Small intestine (tissue), 7 donors: Measurements from ENCODE around the gene TCL1B. TPM values are rescaled to one million over a fixed set of nuclear protein-coding genes. Genes with fewer than 3 reads are reported as not detected.
A peak's percentile ranks its signal among the peaks of the same experiment; 100 is the strongest.

Experiments used
- DNase-seq, 2 donors: peaks; one replicate each; pipeline versions ENCODE4 v3.0.0 to v3.0.0-alpha.2; 2013
- FAIRE-seq: peaks from 2 replicates; lab custom pipeline; 2012; peaks lifted over from hg19 to GRCh38; lab: Jason Lieb, UNC
- H3K27ac ChIP-seq, 3 donors: one replicate each; pipeline ENCODE4 v1.5.1; 2013; ENCODE audit warnings: low read length in 2 of 3, mild to moderate bottlenecking in 2 of 3, control low read depth in 1 of 3, inconsistent platforms in 1 of 3, low read depth in 1 of 3, moderate library complexity in 1 of 3
- H3K27me3 ChIP-seq, 3 donors: one replicate each; pipeline ENCODE4 v1.6.1; 2013; ENCODE audit warnings: low read length in 3 of 3, inconsistent platforms in 1 of 3; ENCODE audit not compliant: control insufficient read depth in 3 of 3, insufficient read depth in 3 of 3
- H3K36me3 ChIP-seq, 3 donors: one replicate each; pipeline ENCODE4 v1.6.1; 2013; ENCODE audit warnings: low read length in 3 of 3, inconsistent platforms in 1 of 3, low read depth in 1 of 3, mild to moderate bottlenecking in 1 of 3, moderate library complexity in 1 of 3; ENCODE audit not compliant: control insufficient read depth in 3 of 3, insufficient read depth in 2 of 3
- H3K4me1 ChIP-seq, 3 donors: one replicate each; pipeline ENCODE4 v1.6.1; 2013; ENCODE audit warnings: low read length in 2 of 3, inconsistent platforms in 1 of 3, low read depth in 1 of 3, mild to moderate bottlenecking in 1 of 3, moderate library complexity in 1 of 3; ENCODE audit not compliant: control insufficient read depth in 3 of 3, insufficient read depth in 2 of 3
- H3K4me3 ChIP-seq, 3 donors: one replicate each; pipeline ENCODE4 v1.5.1; 2013; ENCODE audit warnings: low read length in 3 of 3, control low read depth in 1 of 3, inconsistent platforms in 1 of 3, low read depth in 1 of 3, mild to moderate bottlenecking in 1 of 3, moderate library complexity in 1 of 3
- H3K9me3 ChIP-seq, 2 donors: one replicate each; pipeline ENCODE4 v1.6.1; 2013; ENCODE audit warnings: low read depth in 1 of 2, low read length in 1 of 2; ENCODE audit not compliant: control insufficient read depth in 2 of 2, insufficient read depth in 1 of 2
- WGBS, 3 donors: extraction: QIAGEN DNeasy Blood & Tissue Kit; methylation state at CpG; one replicate each; pipeline ENCODE4 v1.1.7; 2013; 5-methylcytosine and 5-hydroxymethylcytosine counted together
- polyA plus RNA-seq, 4 donors: library from polyadenylated mRNA; stranded (reverse) in 3 of 4; unstranded in 1 of 4; fragments of 200-250 nt in 3 of 4; fragments of 120-200 nt in 1 of 4; gene quantifications; one replicate each; pipeline versions ENCODE4 v1.2.1 to v1.2.3, GENCODE V29; 2013
- donor health status: healthy with polysubstance abuse.
- donor health status: control.
- donor health status: control.
- donor health status: Bipolar disorder and iron deficiency.
- donor health status: healthy.

TCL1B gene
- polyA plus RNA-seq, 4 donors, result 0.06 TPM; not detected in 3

DNA sequence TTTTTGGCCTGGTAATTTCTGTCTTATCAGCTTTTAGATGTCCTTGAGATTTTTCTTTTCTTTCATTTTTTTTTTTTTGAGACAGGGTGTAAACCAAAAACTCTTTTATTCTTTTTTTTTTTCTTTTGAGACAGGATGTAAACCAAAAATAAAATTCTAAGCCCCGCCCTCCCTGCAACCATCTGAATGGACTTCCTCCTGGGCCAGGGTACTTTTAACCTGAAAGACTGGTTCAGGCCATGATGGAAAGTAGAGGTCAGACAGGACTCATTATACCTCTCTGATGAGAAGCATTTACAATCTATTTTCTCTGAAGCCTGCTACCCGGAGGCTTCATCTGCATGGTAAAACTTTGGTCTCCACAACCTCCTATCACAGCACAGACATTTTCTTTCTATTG lies 33.5 kb upstream of the TCL1B start:
- Histone ChIP-seq H3K4me3 (no peak overlapping the region), H3K4me1 (no peaks in the 10 kb centered on the region), H3K27ac (no peak overlapping the region), H3K27me3 (no peaks in the 10 kb centered on the region), H3K36me3 (no peaks in the 10 kb centered on the region), H3K9me3 (no peaks in the 10 kb centered on the region)
- WGBS, 3 donors, result 53 to 73% (median 58%) methylated on average over 2 of the region's 2 CpGs
- DNase-seq (no peak), FAIRE-seq (no peak)

- 33 to 65% (median 43%) methylated on average over 1 of the region's 1 CpG for WGBS, 3 donors
- H3K36me3 ChIP-seq, result no peaks in the 10 kb centered on the region
- H3K27me3 ChIP-seq, result peaks cover 0 to 3% (median 1%) of the 10 kb centered on the region in 3 donors
- FAIRE-seq (no peak), DNase-seq (no peak)
- no peak overlapping the region for H3K4me3 ChIP-seq
- H3K27ac ChIP-seq, result no peak overlapping the region
- H3K9me3 ChIP-seq, result no peaks in the 10 kb centered on the region
- H3K4me1 ChIP-seq, result no peaks in the 10 kb centered on the region
Measured at GRCh38 chr14:95655461-95655860, 30.8 kb upstream of the TCL1B start.

- WGBS, 3 donors, result 75 to 79% (median 78%) methylated on average over 5 of the region's 5 CpGs
- H3K4me3 ChIP-seq, result no peak overlapping the region
- peaks cover 0 to 6% (median 1%) of the 10 kb centered on the region in 3 donors for H3K27me3 ChIP-seq
- DNase-seq (no peak), FAIRE-seq (no peak)
- H3K4me1 ChIP-seq, result no peaks in the 10 kb centered on the region
- H3K27ac ChIP-seq, result no peak overlapping the region
- no peaks in the 10 kb centered on the region for H3K36me3 ChIP-seq
- H3K9me3 ChIP-seq, result no peaks in the 10 kb centered on the region
Measured at GRCh38 chr14:95656634-95657033, 29.6 kb upstream of the TCL1B start.

DNA sequence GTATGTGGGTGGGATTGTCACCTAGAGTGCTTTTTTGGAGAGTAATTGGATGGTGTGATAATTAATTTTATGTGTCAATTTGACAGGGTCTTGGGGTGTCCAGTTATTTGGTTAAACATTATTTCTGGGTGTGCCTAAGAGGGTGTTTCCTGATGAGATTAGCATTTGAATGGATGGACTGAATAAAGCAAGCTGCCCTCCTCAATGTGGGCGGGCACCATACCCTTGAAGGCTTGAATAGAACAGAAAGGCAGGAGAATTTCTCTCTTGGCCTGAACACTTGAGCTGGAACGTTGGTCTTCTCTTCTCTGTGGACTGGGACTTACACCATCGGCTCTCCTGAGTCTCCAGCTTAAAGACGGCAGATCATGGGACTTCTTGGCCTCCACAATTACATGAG lies 28.8 kb upstream of the TCL1B start:
- Histone ChIP-seq H3K27ac (no peak overlapping the region), H3K9me3 (no peaks in the 10 kb centered on the region), H3K27me3 (peaks cover 0 to 6% (median 1%) of the 10 kb centered on the region in 3 donors), H3K4me1 (no peaks in the 10 kb centered on the region), H3K36me3 (no peaks in the 10 kb centered on the region), H3K4me3 (no peak overlapping the region)
- WGBS, 3 donors, result 57 to 75% (median 71%) methylated on average over 4 of the region's 4 CpGs
- DNase-seq, result no peak
- no peak for FAIRE-seq

- H3K36me3 ChIP-seq, result no peaks in the 10 kb centered on the region
- H3K4me3 ChIP-seq, result no peak overlapping the region
- WGBS, 3 donors, result 48 to 63% (median 56%) methylated on average over 7 of the region's 7 CpGs
- H3K27ac ChIP-seq, result no peak overlapping the region
- DNase-seq, result no peak
- FAIRE-seq, result no peak
- H3K9me3 ChIP-seq, result no peaks in the 10 kb centered on the region
- peaks cover 0 to 6% (median 1%) of the 10 kb centered on the region in 3 donors for H3K27me3 ChIP-seq
- H3K4me1 ChIP-seq, result peaks cover 0 to 2% (median 0%) of the 10 kb centered on the region in 3 donors
Measured at GRCh38 chr14:95659293-95659989, 26.8 kb upstream of the TCL1B start.

DNA sequence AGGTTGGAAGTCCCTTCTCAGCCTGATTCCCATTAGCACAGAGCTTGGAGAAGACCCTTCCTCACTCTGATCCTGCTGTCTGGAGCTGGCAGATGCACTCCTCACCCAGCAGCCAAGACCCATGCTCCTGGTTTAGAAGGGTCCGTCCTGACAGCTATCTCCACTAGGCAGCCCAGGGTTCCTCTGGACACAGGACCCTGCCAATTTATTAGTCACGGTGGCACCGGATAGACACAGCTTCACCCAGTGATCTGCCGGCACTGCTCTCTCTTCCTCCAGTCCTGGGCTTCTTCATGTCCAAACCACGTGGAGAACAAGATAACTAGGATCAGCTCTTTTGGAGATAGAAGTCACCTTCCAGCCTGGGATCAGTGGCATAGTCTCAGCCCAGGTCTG lies 26.2 kb upstream of the TCL1B start:
- no peak for FAIRE-seq
- Histone ChIP-seq H3K27ac (no peak overlapping the region), H3K9me3 (no peaks in the 10 kb centered on the region), H3K4me3 (no peak overlapping the region), H3K4me1 (peaks cover 0 to 2% (median 0%) of the 10 kb centered on the region in 3 donors), H3K27me3 (peaks cover 0 to 6% (median 1%) of the 10 kb centered on the region in 3 donors), H3K36me3 (no peaks in the 10 kb centered on the region)
- 73 to 77% (median 73%) methylated on average over 5 of the region's 5 CpGs for WGBS, 3 donors
- no peak for DNase-seq

DNA sequence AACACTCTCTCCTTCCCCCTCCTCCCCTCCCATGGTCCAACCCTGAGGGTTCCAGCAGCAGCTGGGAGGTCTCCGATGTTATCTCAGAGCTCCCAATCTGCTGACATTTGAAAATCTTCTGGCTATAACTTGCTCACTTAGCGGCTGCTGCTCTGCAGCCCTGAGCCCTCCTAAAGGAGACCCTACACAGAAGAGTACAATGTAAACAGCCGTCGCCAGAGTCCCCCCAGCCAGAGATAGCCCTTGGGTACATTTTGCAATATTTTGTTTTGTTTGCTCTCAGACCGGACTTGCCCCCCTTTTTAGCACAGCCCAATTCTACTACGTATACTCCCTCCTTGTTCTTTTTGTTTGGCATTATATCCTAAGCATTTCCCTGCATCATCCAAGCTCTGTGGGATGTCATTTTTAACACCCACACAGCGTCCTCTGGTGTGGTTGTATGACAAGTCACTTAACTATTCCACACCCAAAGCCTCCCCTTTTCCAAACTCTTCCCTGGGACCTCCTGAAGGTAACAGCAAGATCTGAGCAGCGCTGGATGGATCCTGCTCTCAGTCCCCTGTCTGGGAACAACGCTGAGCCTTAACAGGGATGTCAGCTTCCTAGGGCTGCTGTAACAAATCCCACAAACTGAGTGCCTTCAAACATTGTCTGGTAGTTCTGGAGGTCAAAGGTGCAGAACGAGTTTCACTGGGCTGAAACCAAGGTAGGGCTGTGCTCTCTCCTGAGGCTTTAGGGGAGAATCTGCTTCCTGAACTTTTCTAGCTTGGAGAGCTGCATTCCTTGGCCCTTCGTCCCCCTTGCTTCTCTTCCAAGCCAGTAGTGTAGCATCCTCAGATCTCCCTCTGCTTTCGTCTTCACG lies 25.3 kb upstream of the TCL1B start:
- WGBS, 3 donors, result 48 to 59% (median 49%) methylated on average over 13 of the region's 13 CpGs
- Histone ChIP-seq H3K4me1 (peaks cover 0 to 2% (median 0%) of the 10 kb centered on the region in 3 donors), H3K27ac (no peak overlapping the region), H3K27me3 (peaks cover 0 to 6% (median 1%) of the 10 kb centered on the region in 3 donors), H3K4me3 (no peak overlapping the region), H3K36me3 (no peaks in the 10 kb centered on the region), H3K9me3 (no peaks in the 10 kb centered on the region)
- DNase-seq (no peak), FAIRE-seq (no peak)

GRCh38 chr14:95662376-95663186 lies 23.6 kb upstream of the TCL1B start:
- 12 to 45% (median 23%) methylated on average over 4 of the region's 4 CpGs for WGBS, 3 donors
- H3K27ac ChIP-seq, result peak overlapping the region in 1 of 3 donors; percentile 17

More at GRCh38 chr14:95662376-95663186, 23.6 kb upstream of the TCL1B start:
- no peaks in the 10 kb centered on the region for H3K36me3 ChIP-seq
- peaks cover 0 to 2% (median 0%) of the 10 kb centered on the region in 3 donors for H3K4me1 ChIP-seq
- FAIRE-seq, result no peak
- H3K4me3 ChIP-seq, result no peak overlapping the region
- peak; percentile 26 to 42 for DNase-seq
- H3K27me3 ChIP-seq, result peaks cover 0 to 6% (median 6%) of the 10 kb centered on the region in 3 donors
- H3K9me3 ChIP-seq, result no peaks in the 10 kb centered on the region
